HG02623 (cell line): ENCODE results near the gene HRH1.
A peak's percentile ranks its signal among the peaks of the same experiment; 100 is the strongest.

Experiments used
- ATAC-seq: cut with Tn5 transposase; IDR thresholded peaks from one replicate; pipeline ENCODE4 v1.9.1; 2021; ENCODE audit warnings: moderate library complexity; ENCODE audit not compliant: unreplicated experiment

Gene HRH1

GRCh38 chr3:11272906-11273574 is 118.7 kb downstream of the HRH1 start:
- no peak for ATAC-seq

GRCh38 chr3:11273891-11274291 is 119.6 kb downstream of the HRH1 start:
- no peak for ATAC-seq

GRCh38 chr3:11274566-11275142 is 120.4 kb downstream of the HRH1 start:
- ATAC-seq, result no peak

- ATAC-seq, result no peak
These were observed 121.6 kb downstream of the HRH1 start for GRCh38 chr3:11275926-11276325.

- ATAC-seq, result no peak
These were observed 122.6 kb downstream of the HRH1 start for GRCh38 chr3:11276901-11277300.

- no peak for ATAC-seq
These were observed 128.2 kb downstream of the HRH1 start for GRCh38 chr3:11282250-11283138.

- ATAC-seq, result no peak
These were observed 128.8 kb downstream of the HRH1 start for GRCh38 chr3:11283139-11283475.

GRCh38 chr3:11284011-11284410 is 129.7 kb downstream of the HRH1 start:
- ATAC-seq, result no peak

GRCh38 chr3:11285471-11285870 is 131.2 kb downstream of the HRH1 start:
- ATAC-seq, result no peak

GRCh38 chr3:11287404-11287803 is 133.1 kb downstream of the HRH1 start:
- no peak for ATAC-seq

- no peak for ATAC-seq
These were observed 133.8 kb downstream of the HRH1 start for GRCh38 chr3:11288021-11288491.

GRCh38 chr3:11288786-11289637 is 134.7 kb downstream of the HRH1 start:
- ATAC-seq, result peak; percentile 62

- no peak for ATAC-seq
These were observed 135.6 kb downstream of the HRH1 start for GRCh38 chr3:11289864-11290263.

GRCh38 chr3:11290743-11291680 is 136.7 kb downstream of the HRH1 start:
- ATAC-seq, result no peak

GRCh38 chr3:11291808-11292207 is 137.5 kb downstream of the HRH1 start:
- no peak for ATAC-seq

- ATAC-seq, result no peak
These were observed 142.8 kb downstream of the HRH1 start for GRCh38 chr3:11297126-11297525.

GRCh38 chr3:11300970-11301369 is 146.7 kb downstream of the HRH1 start:
- peak; percentile 70 for ATAC-seq

- no peak for ATAC-seq
These were observed 148.2 kb downstream of the HRH1 start for GRCh38 chr3:11302444-11302843.

GRCh38 chr3:11304175-11304574 is 149.9 kb downstream of the HRH1 start:
- no peak for ATAC-seq

GRCh38 chr3:11305509-11305908 is 151.2 kb downstream of the HRH1 start:
- no peak for ATAC-seq
